ENCODE data around the gene PARL. TPM values are rescaled to one million over a fixed set of nuclear protein-coding genes. Genes with fewer than 3 reads are reported as not detected.

The PARL gene
- total and polyA plus RNA-seq, 2 of the 13 experiments (the other 11 are each of a cell fraction or from before 2014, with no cell fraction given): 46.3 to 58.6 TPM

- no peak overlapping the region for H2AFZ ChIP-seq (ENCODE audit: low read length)
- BruUV-seq (replicated peaks): no TSS peak
- no peaks in the 10 kb centered on the region for H3K79me2 ChIP-seq (ENCODE audit: insufficient read depth, low read length)
- H3K4me1 ChIP-seq (ENCODE audit: insufficient read depth, low read length): no peaks in the 10 kb centered on the region
- ATAC-seq (peak; percentile 29), DNase-seq (ENCODE audit: low spot score) (no peak), FAIRE-seq (no peak)
- ChIA-PET CTCF (ENCODE audit: low intra/inter-chr PET ratio, low total read pairs) (no interaction called here), POLR2A (no interaction called here)
- in situ Hi-C loops (cut with HindIII; ENCODE audit: extremely low pct_ligation_motif_present, low pct_unique_long_range_greater_than_20kb): no loop called here
- H3K27ac ChIP-seq (ENCODE audit: extremely low read length, insufficient read depth, low read length): no peak overlapping the region
- no peak overlapping the region for H3K9ac ChIP-seq (ENCODE audit: insufficient read depth, low read depth, low read length)
- no peaks in the 10 kb centered on the region for H3K27me3 ChIP-seq (ENCODE audit: control insufficient read depth in 1 of 2, insufficient read depth in 2 of 2, low read length in 2 of 2)
- H3K9me3 ChIP-seq (ENCODE audit: low read length): no peaks in the 10 kb centered on the region
- H3K36me3 ChIP-seq (replicated peaks in 1 of 2; ENCODE audit: control insufficient read depth in 1 of 2, insufficient read depth in 2 of 2, low read length in 2 of 2): peaks cover 14 to 30% of the 10 kb centered on the region in 2 experiments; a peak in 4 of 5 replicates
- WGBS (ENCODE audit: low lambda C conversion rate): 93% methylated on average over 13 of the region's 14 CpGs
- no peak overlapping the region for H3K4me3 ChIP-seq (replicated peaks in 1 of 3; ENCODE audit: insufficient read depth in 1 of 3, low read depth in 2 of 3, low read length in 3 of 3)
- intact Hi-C loops (cut with micrococcal nuclease; ENCODE audit: unreplicated experiment): no loop called here
- no peak for TF ChIP-seq ZNF101 (CRISPR knock-in tag; IDR thresholded peaks at IDR 0.05; ENCODE audit: borderline replicate concordance, low read depth)
- TF ChIP-seq NR2F6 (IDR thresholded peaks at IDR 0.05): no peak
- no peak for TF ChIP-seq NR2F6 (CRISPR knock-in tag; IDR thresholded peaks at IDR 0.05)
- no peak for TF ChIP-seq TBP (CRISPR knock-in tag; IDR thresholded peaks at IDR 0.05)
- TF ChIP-seq ZNF629 (CRISPR knock-in tag; conservative IDR thresholded peaks at IDR 0.05): no peak
- no peak for TF ChIP-seq ZBTB49 (CRISPR knock-in tag; IDR thresholded peaks at IDR 0.05; ENCODE audit: borderline replicate concordance)
- TF ChIP-seq, protein P1, sequence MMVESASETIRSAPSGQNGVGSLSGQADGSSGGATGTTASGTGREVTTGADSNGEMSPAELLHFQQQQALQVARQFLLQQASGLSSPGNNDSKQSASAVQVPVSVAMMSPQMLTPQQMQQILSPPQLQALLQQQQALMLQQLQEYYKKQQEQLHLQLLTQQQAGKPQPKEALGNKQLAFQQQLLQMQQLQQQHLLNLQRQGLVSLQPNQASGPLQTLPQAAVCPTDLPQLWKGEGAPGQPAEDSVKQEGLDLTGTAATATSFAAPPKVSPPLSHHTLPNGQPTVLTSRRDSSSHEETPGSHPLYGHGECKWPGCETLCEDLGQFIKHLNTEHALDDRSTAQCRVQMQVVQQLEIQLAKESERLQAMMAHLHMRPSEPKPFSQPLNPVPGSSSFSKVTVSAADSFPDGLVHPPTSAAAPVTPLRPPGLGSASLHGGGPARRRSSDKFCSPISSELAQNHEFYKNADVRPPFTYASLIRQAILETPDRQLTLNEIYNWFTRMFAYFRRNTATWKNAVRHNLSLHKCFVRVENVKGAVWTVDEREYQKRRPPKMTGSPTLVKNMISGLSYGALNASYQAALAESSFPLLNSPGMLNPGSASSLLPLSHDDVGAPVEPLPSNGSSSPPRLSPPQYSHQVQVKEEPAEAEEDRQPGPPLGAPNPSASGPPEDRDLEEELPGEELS (CRISPR knock-in tag; IDR thresholded peaks at IDR 0.05): no peak
- TF ChIP-seq, protein P2, sequence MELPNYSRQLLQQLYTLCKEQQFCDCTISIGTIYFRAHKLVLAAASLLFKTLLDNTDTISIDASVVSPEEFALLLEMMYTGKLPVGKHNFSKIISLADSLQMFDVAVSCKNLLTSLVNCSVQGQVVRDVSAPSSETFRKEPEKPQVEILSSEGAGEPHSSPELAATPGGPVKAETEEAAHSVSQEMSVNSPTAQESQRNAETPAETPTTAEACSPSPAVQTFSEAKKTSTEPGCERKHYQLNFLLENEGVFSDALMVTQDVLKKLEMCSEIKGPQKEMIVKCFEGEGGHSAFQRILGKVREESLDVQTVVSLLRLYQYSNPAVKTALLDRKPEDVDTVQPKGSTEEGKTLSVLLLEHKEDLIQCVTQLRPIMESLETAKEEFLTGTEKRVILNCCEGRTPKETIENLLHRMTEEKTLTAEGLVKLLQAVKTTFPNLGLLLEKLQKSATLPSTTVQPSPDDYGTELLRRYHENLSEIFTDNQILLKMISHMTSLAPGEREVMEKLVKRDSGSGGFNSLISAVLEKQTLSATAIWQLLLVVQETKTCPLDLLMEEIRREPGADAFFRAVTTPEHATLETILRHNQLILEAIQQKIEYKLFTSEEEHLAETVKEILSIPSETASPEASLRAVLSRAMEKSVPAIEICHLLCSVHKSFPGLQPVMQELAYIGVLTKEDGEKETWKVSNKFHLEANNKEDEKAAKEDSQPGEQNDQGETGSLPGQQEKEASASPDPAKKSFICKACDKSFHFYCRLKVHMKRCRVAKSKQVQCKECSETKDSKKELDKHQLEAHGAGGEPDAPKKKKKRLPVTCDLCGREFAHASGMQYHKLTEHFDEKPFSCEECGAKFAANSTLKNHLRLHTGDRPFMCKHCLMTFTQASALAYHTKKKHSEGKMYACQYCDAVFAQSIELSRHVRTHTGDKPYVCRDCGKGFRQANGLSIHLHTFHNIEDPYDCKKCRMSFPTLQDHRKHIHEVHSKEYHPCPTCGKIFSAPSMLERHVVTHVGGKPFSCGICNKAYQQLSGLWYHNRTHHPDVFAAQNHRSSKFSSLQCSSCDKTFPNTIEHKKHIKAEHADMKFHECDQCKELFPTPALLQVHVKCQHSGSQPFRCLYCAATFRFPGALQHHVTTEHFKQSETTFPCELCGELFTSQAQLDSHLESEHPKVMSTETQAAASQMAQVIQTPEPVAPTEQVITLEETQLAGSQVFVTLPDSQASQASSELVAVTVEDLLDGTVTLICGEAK (IDR thresholded peaks at IDR 0.05): no peak
- TF ChIP-seq, protein P2 (CRISPR knock-in tag; IDR thresholded peaks at IDR 0.05): no peak
- no peaks in the 10 kb centered on the region for H4K20me1 ChIP-seq (ENCODE audit: insufficient read depth, low read length)
- no peak overlapping the region for H3K4me2 ChIP-seq (ENCODE audit: low read depth, low read length)
These were observed 58.0 kb downstream of the PARL start for GRCh38 chr3:183826448-183827250.

All from HepG2 (cell line).